Astrocyte (in vitro differentiated cells and primary cell): ENCODE measurements around the gene PPM1B. TPM values are rescaled to one million over a fixed set of nuclear protein-coding genes. Genes with fewer than 3 reads are reported as not detected.

Source experiments
- DNase-seq: peaks from one replicate; pipeline ENCODE4 v3.0.0-alpha.2; 2010; ENCODE audit warnings: low read depth
- FAIRE-seq: peaks from 2 replicates; lab custom pipeline; 2011; peaks lifted over from hg19 to GRCh38; lab: Jason Lieb, UNC
- H2AFZ ChIP-seq: 2 replicates; pipeline ENCODE4 v1.6.0; 2012; ENCODE audit warnings: low read depth, low read length, inconsistent platforms
- H3K27ac ChIP-seq: 2 replicates; pipeline ENCODE4 v1.5.1; 2011; ENCODE audit warnings: low read depth, low read length, inconsistent platforms
- H3K27me3 ChIP-seq: 2 replicates; pipeline ENCODE4 v1.6.0; 2011; ENCODE audit warnings: low read length, inconsistent platforms; ENCODE audit not compliant: insufficient read depth
- H3K36me3 ChIP-seq: 2 replicates; pipeline ENCODE4 v1.5.1; 2011; ENCODE audit warnings: low read length, inconsistent platforms; ENCODE audit not compliant: insufficient read depth
- H3K4me1 ChIP-seq: 2 replicates; pipeline ENCODE4 v1.5.1; 2011; ENCODE audit warnings: low read length, inconsistent platforms; ENCODE audit not compliant: insufficient read depth
- H3K4me2 ChIP-seq: 2 replicates; pipeline ENCODE4 v1.6.0; 2012; ENCODE audit warnings: low read length, inconsistent platforms
- H3K4me3 ChIP-seq: 2 replicates; pipeline ENCODE4 v1.5.1; 2011; ENCODE audit warnings: low read depth, mild to moderate bottlenecking, low read length, inconsistent platforms; ENCODE audit not compliant: insufficient read depth
- H3K79me2 ChIP-seq: 2 replicates; pipeline ENCODE4 v1.6.0; 2012; ENCODE audit warnings: mild to moderate bottlenecking, low read length, inconsistent platforms; ENCODE audit not compliant: insufficient read depth
- H3K9ac ChIP-seq: 2 replicates; pipeline ENCODE4 v1.6.0; 2012; ENCODE audit warnings: mild to moderate bottlenecking, low read length, inconsistent platforms
- H3K9me3 ChIP-seq: 2 replicates; pipeline ENCODE4 v1.5.1; 2012; ENCODE audit warnings: low read depth, mild to moderate bottlenecking, low read length, inconsistent platforms; ENCODE audit not compliant: insufficient read depth
- H4K20me1 ChIP-seq: 2 replicates; pipeline ENCODE4 v1.6.0; 2012; ENCODE audit warnings: low read length, inconsistent platforms; ENCODE audit not compliant: insufficient read depth
- H3K27ac Mint-ChIP-seq: one replicate; pipeline ENCODE4 v1.8.0; 2021; ENCODE audit warnings: mild to moderate bottlenecking, mixed read lengths; ENCODE audit not compliant: unreplicated experiment
- H3K27me3 Mint-ChIP-seq: one replicate; pipeline ENCODE4 v1.8.0; 2021; ENCODE audit warnings: low read depth, mixed read lengths; ENCODE audit not compliant: unreplicated experiment
- H3K36me3 Mint-ChIP-seq: one replicate; pipeline ENCODE4 v1.8.0; 2021; ENCODE audit warnings: low read depth, mixed read lengths; ENCODE audit not compliant: unreplicated experiment
- H3K4me1 Mint-ChIP-seq: one replicate; pipeline ENCODE4 v1.8.0; 2021; ENCODE audit warnings: low read depth, mixed read lengths; ENCODE audit not compliant: unreplicated experiment
- H3K4me3 Mint-ChIP-seq: one replicate; pipeline ENCODE4 v1.8.0; 2021; ENCODE audit warnings: mild to moderate bottlenecking, moderate library complexity, mixed read lengths; ENCODE audit not compliant: unreplicated experiment
- H3K9me3 Mint-ChIP-seq: one replicate; pipeline ENCODE4 v1.8.0; 2021; ENCODE audit warnings: mild to moderate bottlenecking, mixed read lengths; ENCODE audit not compliant: unreplicated experiment
- CTCF ChIP-seq: IDR thresholded peaks from 2 replicates; pipeline ENCODE4 v1.5.1; 2011; ENCODE audit warnings: low read depth, mild to moderate bottlenecking, inconsistent platforms, low read length, moderate library complexity; ENCODE audit not compliant: insufficient read depth
- EZH2 ChIP-seq: IDR thresholded peaks from 2 replicates; pipeline ENCODE4 v1.6.1; 2012; ENCODE audit warnings: mild to moderate bottlenecking, low read length, inconsistent platforms; ENCODE audit not compliant: insufficient read depth
- total RNA-seq: library from RNA; stranded (reverse); gene quantifications from 2 replicates; pipeline ENCODE4 v1.2.1, GENCODE V29; 2021

PPM1B gene
- total RNA-seq, 1 donor from 2014 or later, result 39.4 TPM

GRCh38 chr2:44139741-44140140, 28.9 kb upstream of the PPM1B start:
- Mint-ChIP-seq H3K4me3 (no peak overlapping the region), H3K27me3 (no peaks in the 10 kb centered on the region), H3K9me3 (peaks cover 2% of the 10 kb centered on the region), H3K36me3 (no peaks in the 10 kb centered on the region), H3K27ac (no peak overlapping the region), H3K4me1 (peaks cover 23% of the 10 kb centered on the region)
- Histone ChIP-seq H3K4me2 (no peak overlapping the region), H3K4me1 (peaks cover 16% of the 10 kb centered on the region), H3K27ac (no peak overlapping the region), H3K9me3 (no peaks in the 10 kb centered on the region), H3K9ac (no peak overlapping the region), H3K4me3 (no peak overlapping the region), H2AFZ (no peak overlapping the region), H3K27me3 (no peaks in the 10 kb centered on the region), H4K20me1 (no peaks in the 10 kb centered on the region), H3K36me3 (no peaks in the 10 kb centered on the region), H3K79me2 (no peaks in the 10 kb centered on the region)
- FAIRE-seq (no peak), DNase-seq (no peak)
- TF ChIP-seq CTCF, result no peak

- Mint-ChIP-seq H3K9me3 (peaks cover 2% of the 10 kb centered on the region), H3K27me3 (no peaks in the 10 kb centered on the region)
These were observed 26.4 kb upstream of the PPM1B start for GRCh38 chr2:44142306-44142705.

GRCh38 chr2:44143701-44144100, 25.0 kb upstream of the PPM1B start:
- H3K36me3 Mint-ChIP-seq, result no peaks in the 10 kb centered on the region
- no peaks in the 10 kb centered on the region for H3K79me2 ChIP-seq
- no peak overlapping the region for H2AFZ ChIP-seq
- no peaks in the 10 kb centered on the region for H3K9me3 ChIP-seq
- H3K27ac Mint-ChIP-seq, result no peak overlapping the region
- H4K20me1 ChIP-seq, result no peaks in the 10 kb centered on the region
- H3K9me3 Mint-ChIP-seq, result peaks cover 2% of the 10 kb centered on the region
- no peak overlapping the region for H3K4me3 ChIP-seq
- H3K4me3 Mint-ChIP-seq, result no peak overlapping the region
- FAIRE-seq, result no peak
- no peaks in the 10 kb centered on the region for H3K27me3 ChIP-seq
- no peaks in the 10 kb centered on the region for H3K36me3 ChIP-seq
- no peak for DNase-seq
- TF ChIP-seq CTCF (no peak), EZH2 (no peak)
- H3K27ac ChIP-seq, result no peak overlapping the region
- H3K4me1 ChIP-seq, result no peaks in the 10 kb centered on the region
- H3K4me2 ChIP-seq, result no peak overlapping the region
- H3K4me1 Mint-ChIP-seq, result no peaks in the 10 kb centered on the region
- no peaks in the 10 kb centered on the region for H3K27me3 Mint-ChIP-seq
- H3K9ac ChIP-seq, result no peak overlapping the region

More at GRCh38 chr2:44142306-44142705, 26.4 kb upstream of the PPM1B start:
- Histone ChIP-seq H3K9ac (no peak overlapping the region), H3K9me3 (no peaks in the 10 kb centered on the region), H3K27me3 (no peaks in the 10 kb centered on the region), H3K4me1 (no peaks in the 10 kb centered on the region), H3K36me3 (no peaks in the 10 kb centered on the region), H3K4me3 (no peak overlapping the region), H3K4me2 (no peak overlapping the region), H4K20me1 (no peaks in the 10 kb centered on the region), H3K79me2 (no peaks in the 10 kb centered on the region), H2AFZ (no peak overlapping the region), H3K27ac (no peak overlapping the region)
- DNase-seq, result no peak
- TF ChIP-seq EZH2, result no peak
- TF ChIP-seq CTCF, result no peak
- no peak overlapping the region for H3K27ac Mint-ChIP-seq
- FAIRE-seq, result no peak
- H3K36me3 Mint-ChIP-seq, result no peaks in the 10 kb centered on the region
- no peak overlapping the region for H3K4me3 Mint-ChIP-seq
- H3K4me1 Mint-ChIP-seq, result peaks cover 4% of the 10 kb centered on the region
